RCC 7860 (cell line): ENCODE results near the gene LPCAT1.
A peak's percentile ranks its signal among the peaks of the same experiment; 100 is the strongest.
"Not testable (repeated sequence)": the region's sequence is repeated elsewhere in the genome, so short reads cannot be mapped to it uniquely, and the experiment has no call there.

Source experiments
- DNase-seq: peaks from one replicate; pipeline ENCODE4 v3.0.0-alpha.2; 2015; ENCODE audit warnings: low spot score
- FAIRE-seq: peaks from 2 replicates; lab custom pipeline; 2012; peaks lifted over from hg19 to GRCh38; lab: Jason Lieb, UNC

LPCAT1 gene

GRCh38 chr5:1541702-1542400 lies 18.1 kb upstream of the LPCAT1 start:
- no peak for FAIRE-seq
- DNase-seq = no peak

GRCh38 chr5:1540831-1541701 lies 17.3 kb upstream of the LPCAT1 start:
- no peak for FAIRE-seq
- no peak for DNase-seq

- FAIRE-seq = no peak
- no peak for DNase-seq
Measured at GRCh38 chr5:1540166-1540565, 16.4 kb upstream of the LPCAT1 start.

GRCh38 chr5:1539393-1540161 lies 15.8 kb upstream of the LPCAT1 start:
- DNase-seq, FAIRE-seq: not testable (repeated sequence)

GRCh38 chr5:1538741-1539392 lies 15.1 kb upstream of the LPCAT1 start:
- FAIRE-seq = no peak
- DNase-seq = no peak

GRCh38 chr5:1538276-1538675 lies 14.5 kb upstream of the LPCAT1 start:
- FAIRE-seq (no peak), DNase-seq (no peak)

- FAIRE-seq (no peak), DNase-seq (no peak)
Measured at GRCh38 chr5:1537603-1538154, 13.9 kb upstream of the LPCAT1 start.

GRCh38 chr5:1536871-1537602 lies 13.3 kb upstream of the LPCAT1 start:
- DNase-seq (no peak), FAIRE-seq (no peak)

GRCh38 chr5:1536322-1536845 lies 12.6 kb upstream of the LPCAT1 start:
- DNase-seq (peak; percentile 52), FAIRE-seq (no peak)

GRCh38 chr5:1535646-1536045 lies 11.9 kb upstream of the LPCAT1 start:
- DNase-seq = no peak

GRCh38 chr5:1532384-1532783 lies 8.6 kb upstream of the LPCAT1 start:
- FAIRE-seq (no peak), DNase-seq (no peak)

More at GRCh38 chr5:1535646-1536045, 11.9 kb upstream of the LPCAT1 start:
- no peak for FAIRE-seq

- FAIRE-seq = no peak
- no peak for DNase-seq
Measured at GRCh38 chr5:1529498-1529897, 5.7 kb upstream of the LPCAT1 start.

GRCh38 chr5:1527533-1528205 lies 3.9 kb upstream of the LPCAT1 start:
- no peak for FAIRE-seq
- no peak for DNase-seq

- no peak for DNase-seq
- FAIRE-seq = no peak
Measured at GRCh38 chr5:1526681-1527131, 2.9 kb upstream of the LPCAT1 start.

GRCh38 chr5:1526190-1526631 lies 2.5 kb upstream of the LPCAT1 start:
- FAIRE-seq = no peak
- DNase-seq = no peak

GRCh38 chr5:1525624-1526189 lies 1.9 kb upstream of the LPCAT1 start:
- FAIRE-seq = no peak
- DNase-seq = no peak

- FAIRE-seq (no peak), DNase-seq (no peak)
Measured at GRCh38 chr5:1524799-1525623, 1.3 kb upstream of the LPCAT1 start.

GRCh38 chr5:1524481-1524798 lies 680 bp upstream of the LPCAT1 start:
- DNase-seq (no peak), FAIRE-seq (no peak)
